ENCODE data around the gene PSMD14. TPM values are rescaled to one million over a fixed set of nuclear protein-coding genes. Genes with fewer than 3 reads are reported as not detected.

The PSMD14 gene
- total RNA-seq, 1 experiment from 2014 or later: 83.7 TPM

DNA sequence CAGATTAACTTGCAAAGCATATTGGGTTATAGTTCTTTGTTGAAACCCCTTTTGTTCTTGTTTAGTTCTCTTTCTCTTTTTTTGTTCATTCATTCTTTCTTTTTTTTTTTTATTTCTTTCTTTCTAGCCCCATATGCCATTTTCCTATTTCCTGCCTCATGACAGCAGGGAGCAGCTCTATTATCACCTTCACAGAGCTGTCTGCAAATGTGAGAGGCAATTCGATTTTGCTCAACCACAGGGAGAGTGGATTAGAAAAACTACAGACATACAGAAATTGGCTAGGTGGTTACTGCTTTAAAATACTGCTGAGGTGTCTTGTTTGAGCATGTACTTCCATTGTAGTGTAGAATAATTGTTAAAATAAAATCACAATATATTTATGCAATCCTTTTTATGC, 63.6 kb downstream of the PSMD14 start:
- no peak overlapping the region for H4K8ac ChIP-seq (replicated peaks; ENCODE audit: insufficient read length, low read depth, low read length)
- Mint-ChIP-seq H3K9me3 (no peaks in the 10 kb centered on the region), H3K4me1 (peaks cover 36 to 42% of the 10 kb centered on the region in 2 experiments), H3K27me3 (ENCODE audit: low read depth) (no peaks in the 10 kb centered on the region), H3K36me3 (ENCODE audit: insufficient read depth in 1 of 3, low read depth in 3 of 3) (peaks cover 0 to 17% (median 8%) of the 10 kb centered on the region in 3 experiments; a peak in 5 of 7 replicates), H3K4me3 (peak overlapping the region in 1 of 2 experiments; percentile 63; a peak in 2 of 5 replicates), H3K27ac (peak overlapping the region in 2 of 3 experiments; percentile 85 to 98; a peak in 4 of 7 replicates)
- no peak overlapping the region for H3K4me2 ChIP-seq (ENCODE audit: insufficient read depth, insufficient read length, low read length)
- no peak overlapping the region for H4K5ac ChIP-seq (ENCODE audit: insufficient read length, low read depth, low read length)
- no peak overlapping the region for H2BK120ac ChIP-seq (ENCODE audit: low read depth, low read length, poor library complexity, severe bottlenecking)
- no peak overlapping the region for H3K27ac ChIP-seq (ENCODE audit: insufficient read length, low read depth, low read length)
- H2BK20ac ChIP-seq (ENCODE audit: low read depth, low read length, poor library complexity, severe bottlenecking): no peak overlapping the region
- TF ChIP-seq, protein P1, sequence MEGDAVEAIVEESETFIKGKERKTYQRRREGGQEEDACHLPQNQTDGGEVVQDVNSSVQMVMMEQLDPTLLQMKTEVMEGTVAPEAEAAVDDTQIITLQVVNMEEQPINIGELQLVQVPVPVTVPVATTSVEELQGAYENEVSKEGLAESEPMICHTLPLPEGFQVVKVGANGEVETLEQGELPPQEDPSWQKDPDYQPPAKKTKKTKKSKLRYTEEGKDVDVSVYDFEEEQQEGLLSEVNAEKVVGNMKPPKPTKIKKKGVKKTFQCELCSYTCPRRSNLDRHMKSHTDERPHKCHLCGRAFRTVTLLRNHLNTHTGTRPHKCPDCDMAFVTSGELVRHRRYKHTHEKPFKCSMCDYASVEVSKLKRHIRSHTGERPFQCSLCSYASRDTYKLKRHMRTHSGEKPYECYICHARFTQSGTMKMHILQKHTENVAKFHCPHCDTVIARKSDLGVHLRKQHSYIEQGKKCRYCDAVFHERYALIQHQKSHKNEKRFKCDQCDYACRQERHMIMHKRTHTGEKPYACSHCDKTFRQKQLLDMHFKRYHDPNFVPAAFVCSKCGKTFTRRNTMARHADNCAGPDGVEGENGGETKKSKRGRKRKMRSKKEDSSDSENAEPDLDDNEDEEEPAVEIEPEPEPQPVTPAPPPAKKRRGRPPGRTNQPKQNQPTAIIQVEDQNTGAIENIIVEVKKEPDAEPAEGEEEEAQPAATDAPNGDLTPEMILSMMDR (conservative IDR thresholded peaks at IDR 0.05): no peak
- no peak overlapping the region for H2BK15ac ChIP-seq (ENCODE audit: low read depth, low read length)
- no peak overlapping the region for H3K9ac ChIP-seq (ENCODE audit: extremely low read depth, insufficient read length, low read length)
- no peak overlapping the region for H3K23ac ChIP-seq (ENCODE audit: insufficient read length, low read depth, low read length)
- H3K27me3 ChIP-seq (ENCODE audit: insufficient read depth, low read length): no peaks in the 10 kb centered on the region
- H2AK5ac ChIP-seq (ENCODE audit: insufficient read length, low read length): no peak overlapping the region
- no peak overlapping the region for H2BK5ac ChIP-seq (ENCODE audit: insufficient read length, low read length)
- H3K9me3 ChIP-seq (ENCODE audit: control insufficient read depth, low read depth, low read length): no peaks in the 10 kb centered on the region
- H4K91ac ChIP-seq (ENCODE audit: insufficient read length, low read depth, low read length): no peak overlapping the region
- no peak overlapping the region for H2AFZ ChIP-seq (ENCODE audit: low read length)
- H3K23me2 ChIP-seq (ENCODE audit: insufficient read length, low read depth, low read length, poor library complexity, severe bottlenecking): no peaks in the 10 kb centered on the region
- H3K4me1 ChIP-seq (ENCODE audit: insufficient read depth, low read length): peaks cover 7% of the 10 kb centered on the region; the same call in 1 of the 2 replicates
- H3K4ac ChIP-seq (ENCODE audit: low read depth, low read length): no peak overlapping the region
- DNase-seq: no peak
- no peak overlapping the region for H3T11ph ChIP-seq (ENCODE audit: low read length)
- no peaks in the 10 kb centered on the region for H4K20me1 ChIP-seq (ENCODE audit: control insufficient read depth, insufficient read depth, insufficient read length)
- no peak overlapping the region for H2BK12ac ChIP-seq (ENCODE audit: insufficient read length, low read depth, low read length)
- no CpG with 5 or more reads among the region's 1 CpG for WGBS (ENCODE audit: extremely low coverage, insufficient read length, low lambda C conversion rate)
- no peak overlapping the region for H3K56ac ChIP-seq (ENCODE audit: insufficient read length, low read depth, low read length)
- H3K18ac ChIP-seq (ENCODE audit: insufficient read length, low read depth, low read length): no peak overlapping the region
- no peaks in the 10 kb centered on the region for H3K79me2 ChIP-seq (ENCODE audit: insufficient read depth, low read length)
- no peaks in the 10 kb centered on the region for H3K79me1 ChIP-seq (ENCODE audit: insufficient read depth, low read depth, low read length, poor library complexity, severe bottlenecking)
- no peak overlapping the region for H3K14ac ChIP-seq (ENCODE audit: insufficient read depth, low read length)
